Type B pancreatic cell (in vitro differentiated cells): ENCODE results near the gene OOSP4A. TPM values are rescaled to one million over a fixed set of nuclear protein-coding genes. Genes with fewer than 3 reads are reported as not detected.
A peak's percentile ranks its signal among the peaks of the same experiment; 100 is the strongest.

Experiments used
- DNase-seq: peaks from one replicate; pipeline ENCODE4 v3.0.0; 2021; ENCODE audit warnings: mixed read lengths; ENCODE audit not compliant: unreplicated experiment; ENCODE audit errors: extremely low spot score
- H3K27ac Mint-ChIP-seq: 2 replicates; pipeline ENCODE4 v1.8.0; 2021; ENCODE audit warnings: mild to moderate bottlenecking, mixed read lengths
- H3K27me3 Mint-ChIP-seq: 2 replicates; pipeline ENCODE4 v1.8.0; 2021; ENCODE audit warnings: mixed read lengths
- H3K36me3 Mint-ChIP-seq: 2 replicates; pipeline ENCODE4 v1.8.0; 2021; ENCODE audit warnings: mixed read lengths
- H3K4me1 Mint-ChIP-seq: one replicate; pipeline ENCODE4 v1.8.0; 2021; ENCODE audit warnings: mixed read lengths; ENCODE audit not compliant: unreplicated experiment
- H3K4me3 Mint-ChIP-seq: 2 replicates; pipeline ENCODE4 v1.8.0; 2021; ENCODE audit warnings: mild to moderate bottlenecking, mixed read lengths
- H3K9me3 Mint-ChIP-seq: 2 replicates; pipeline ENCODE4 v1.8.0; 2021; ENCODE audit warnings: mixed read lengths
- long read RNA-seq: library from polyadenylated mRNA; unstranded; transcript quantifications from one replicate; pipeline ENCODE4 v2.0.0, GENCODE V29; 2020
- total RNA-seq: library from RNA; stranded (reverse); gene quantifications from 2 replicates; pipeline ENCODE4 v1.2.1, GENCODE V29; 2021; ENCODE audit warnings: low replicate concordance
- TF ChIP-seq, protein P1 (sequence below): fragments of 200-600 bp; sonication (generic); conservative IDR thresholded peaks from 2 replicates; pipeline ENCODE4 v1.5.0; 2021; ENCODE audit warnings: antibody characterized with exemption, mild to moderate bottlenecking

Gene OOSP4A
- total RNA-seq, result not detected in 2 replicates
- long read RNA-seq, result 0 reads

DNA sequence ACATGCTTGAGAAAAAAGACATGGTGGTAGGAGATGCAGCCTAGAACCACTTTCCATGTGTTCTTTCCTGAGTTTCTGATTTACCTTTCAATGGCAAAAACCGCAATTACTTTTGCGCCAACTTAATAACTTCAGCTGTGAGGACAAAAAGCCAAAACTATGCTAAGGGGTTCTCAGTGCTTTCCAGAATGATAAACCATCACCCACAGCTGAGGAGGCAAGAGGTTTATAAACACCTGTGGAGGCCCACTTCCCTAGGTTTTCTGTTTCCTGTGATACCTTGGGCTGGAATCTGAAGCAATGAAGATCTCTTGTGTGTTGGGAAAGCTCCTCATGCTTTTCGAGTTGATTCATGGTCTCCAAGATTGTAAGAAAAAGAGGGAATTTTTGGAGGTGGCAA is at the start of gene OOSP4A:
Gene OOSP4A (plus strand): TSS at position 301 of the 400 bp plus-strand sequence. CDS start 0 bp downstream, at position 301.
- H3K27ac Mint-ChIP-seq, result no peak within 1 kb of the TSS
- TF ChIP-seq, protein P1, sequence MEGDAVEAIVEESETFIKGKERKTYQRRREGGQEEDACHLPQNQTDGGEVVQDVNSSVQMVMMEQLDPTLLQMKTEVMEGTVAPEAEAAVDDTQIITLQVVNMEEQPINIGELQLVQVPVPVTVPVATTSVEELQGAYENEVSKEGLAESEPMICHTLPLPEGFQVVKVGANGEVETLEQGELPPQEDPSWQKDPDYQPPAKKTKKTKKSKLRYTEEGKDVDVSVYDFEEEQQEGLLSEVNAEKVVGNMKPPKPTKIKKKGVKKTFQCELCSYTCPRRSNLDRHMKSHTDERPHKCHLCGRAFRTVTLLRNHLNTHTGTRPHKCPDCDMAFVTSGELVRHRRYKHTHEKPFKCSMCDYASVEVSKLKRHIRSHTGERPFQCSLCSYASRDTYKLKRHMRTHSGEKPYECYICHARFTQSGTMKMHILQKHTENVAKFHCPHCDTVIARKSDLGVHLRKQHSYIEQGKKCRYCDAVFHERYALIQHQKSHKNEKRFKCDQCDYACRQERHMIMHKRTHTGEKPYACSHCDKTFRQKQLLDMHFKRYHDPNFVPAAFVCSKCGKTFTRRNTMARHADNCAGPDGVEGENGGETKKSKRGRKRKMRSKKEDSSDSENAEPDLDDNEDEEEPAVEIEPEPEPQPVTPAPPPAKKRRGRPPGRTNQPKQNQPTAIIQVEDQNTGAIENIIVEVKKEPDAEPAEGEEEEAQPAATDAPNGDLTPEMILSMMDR, result no peak
- H3K4me3 Mint-ChIP-seq, result no peak within 1 kb of the TSS
- H3K9me3 Mint-ChIP-seq, result no peaks in the 10 kb centered on the region
- H3K4me1 Mint-ChIP-seq, result no peaks in the 10 kb centered on the region
- no peak for DNase-seq
- no peaks in the 10 kb centered on the region for H3K36me3 Mint-ChIP-seq
- H3K27me3 Mint-ChIP-seq, result no peaks in the 10 kb centered on the region

GRCh38 chr11:59918480-59918879 is 45.4 kb upstream of the OOSP4A start:
- peaks cover 16% of the 10 kb centered on the region for H3K9me3 Mint-ChIP-seq
- TF ChIP-seq, protein P1, result no peak
- H3K4me3 Mint-ChIP-seq, result no peak overlapping the region
- H3K27ac Mint-ChIP-seq, result no peak overlapping the region
- H3K36me3 Mint-ChIP-seq, result no peaks in the 10 kb centered on the region
- H3K4me1 Mint-ChIP-seq, result peaks cover 3% of the 10 kb centered on the region
- DNase-seq, result no peak
- H3K27me3 Mint-ChIP-seq, result no peaks in the 10 kb centered on the region

GRCh38 chr11:59918987-59919589 is 44.7 kb upstream of the OOSP4A start:
- DNase-seq, result no peak
- H3K4me3 Mint-ChIP-seq, result no peak overlapping the region
- peaks cover 16% of the 10 kb centered on the region for H3K9me3 Mint-ChIP-seq
- H3K4me1 Mint-ChIP-seq, result peaks cover 3% of the 10 kb centered on the region
- H3K36me3 Mint-ChIP-seq, result peaks cover 3% of the 10 kb centered on the region
- H3K27me3 Mint-ChIP-seq, result no peaks in the 10 kb centered on the region
- TF ChIP-seq, protein P1, result peak; percentile 71
- no peak overlapping the region for H3K27ac Mint-ChIP-seq

DNA sequence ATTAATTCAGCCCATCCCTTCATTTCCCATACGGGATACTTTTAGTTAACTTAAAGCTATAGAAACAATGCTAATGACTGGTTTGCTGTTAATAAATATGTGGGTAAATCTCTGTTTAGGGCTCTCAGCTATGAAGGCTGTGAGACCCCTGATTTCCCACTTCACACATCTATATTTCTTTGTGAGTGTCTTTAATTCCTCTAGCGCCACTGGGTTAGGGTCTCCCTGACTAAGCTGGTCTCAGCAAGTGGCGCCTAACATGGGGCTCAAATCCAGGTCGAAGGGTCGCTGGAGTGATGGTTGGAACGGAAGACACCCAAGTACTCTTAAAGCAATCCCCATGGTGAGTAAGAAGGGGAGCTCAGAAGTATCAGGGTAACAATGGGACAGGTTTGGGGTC is 40.0 kb upstream of the OOSP4A start:
- no peaks in the 10 kb centered on the region for H3K27me3 Mint-ChIP-seq
- peaks cover 3% of the 10 kb centered on the region for H3K4me1 Mint-ChIP-seq
- DNase-seq, result no peak
- H3K9me3 Mint-ChIP-seq, result peaks cover 16% of the 10 kb centered on the region
- H3K36me3 Mint-ChIP-seq, result peaks cover 3% of the 10 kb centered on the region
- H3K27ac Mint-ChIP-seq, result no peak overlapping the region
- TF ChIP-seq, protein P1, result no peak
- H3K4me3 Mint-ChIP-seq, result no peak overlapping the region

DNA sequence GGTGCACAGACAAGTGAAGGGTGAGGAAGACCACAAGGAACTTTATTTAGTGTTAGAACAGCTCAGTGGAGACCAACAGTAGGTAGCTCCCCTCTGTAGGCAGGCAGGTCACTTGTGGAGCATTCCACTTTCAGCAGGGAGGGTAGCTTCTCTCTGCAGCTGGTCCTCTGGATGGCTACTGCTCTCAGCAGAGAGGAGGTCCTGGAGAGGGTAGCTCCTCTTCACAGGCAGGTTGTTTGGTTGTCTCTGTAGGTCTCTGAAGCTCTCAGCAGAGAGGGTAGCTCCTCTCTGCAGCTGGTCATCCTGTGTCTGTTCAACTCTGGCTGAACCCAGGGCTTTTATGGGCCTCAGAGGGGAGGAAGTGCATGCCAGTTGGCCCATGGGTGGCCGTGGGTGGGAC is 32.1 kb upstream of the OOSP4A start:
- TF ChIP-seq, protein P1, result no peak
- peaks cover 2% of the 10 kb centered on the region for H3K27me3 Mint-ChIP-seq
- DNase-seq, result no peak
- no peaks in the 10 kb centered on the region for H3K4me1 Mint-ChIP-seq
- H3K4me3 Mint-ChIP-seq, result no peak overlapping the region
- no peak overlapping the region for H3K27ac Mint-ChIP-seq
- H3K9me3 Mint-ChIP-seq, result peaks cover 10% of the 10 kb centered on the region
- no peaks in the 10 kb centered on the region for H3K36me3 Mint-ChIP-seq

DNA sequence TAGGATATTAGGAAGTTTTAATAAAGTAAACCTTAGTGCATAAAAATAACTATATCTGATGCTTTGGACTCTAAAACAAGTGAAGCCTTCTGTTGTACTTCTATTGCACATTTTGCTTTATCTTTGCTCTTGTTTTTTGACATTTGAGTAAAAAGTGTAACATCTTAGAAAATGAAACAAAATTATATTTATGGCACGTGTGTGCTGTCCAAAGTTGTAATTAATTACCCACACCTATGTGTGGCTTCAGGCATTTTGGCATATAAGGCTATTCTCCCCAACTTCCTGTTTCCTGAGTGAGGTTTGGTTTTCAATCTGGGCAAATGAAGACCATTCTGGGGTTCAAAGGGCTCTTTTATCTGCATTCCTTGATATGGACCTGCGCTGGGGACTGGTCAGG is 25.7 kb upstream of the OOSP4A start, which contains the start of gene OOSP1:
Gene OOSP1 (plus strand): TSS at position 301 of the 400 bp plus-strand sequence. CDS start 23 bp downstream, at position 324.
- peaks cover 6% of the 10 kb centered on the region for H3K27me3 Mint-ChIP-seq
- H3K9me3 Mint-ChIP-seq, result no peaks in the 10 kb centered on the region
- DNase-seq, result no peak
- no peaks in the 10 kb centered on the region for H3K36me3 Mint-ChIP-seq
- H3K27ac Mint-ChIP-seq, result no peak within 1 kb of the TSS
- H3K4me3 Mint-ChIP-seq, result no peak within 1 kb of the TSS
- H3K4me1 Mint-ChIP-seq, result no peaks in the 10 kb centered on the region
- TF ChIP-seq, protein P1, result no peak
